ENCODE results near the gene KRIT1. TPM values are rescaled to one million over a fixed set of nuclear protein-coding genes. Genes with fewer than 3 reads are reported as not detected.

The KRIT1 gene
- total and polyA plus RNA-seq, 10 donors: 13.7 to 131 (median 58.0) TPM

GRCh38 chr7:92221766-92222165 is 23.9 kb downstream of the KRIT1 start:
- Histone ChIP-seq H3K4me3 (no peak overlapping the region), H3K9me3 (no peaks in the 10 kb centered on the region), H3K27ac (no peak overlapping the region), H3K36me3 (peaks cover 3 to 100% (median 92%) of the 10 kb centered on the region in 6 donors), H3K27me3 (replicated peaks in 1 of 7) (no peaks in the 10 kb centered on the region), H3K4me1 (no peaks in the 10 kb centered on the region)
- no peak for DNase-seq
- intact Hi-C loops (cut with DNase I; ENCODE audit: low total_unique reads): no loop called here
- 96 to 100% (median 98%) methylated on average over 3 of the region's 3 CpGs for WGBS, 5 donors
- TF ChIP-seq POLR2AphosphoS5 (IDR thresholded peaks at IDR 0.05): no peak
- no peak for TF ChIP-seq POLR2A (IDR thresholded peaks at IDR 0.05)
- TF ChIP-seq CTCF (IDR thresholded peaks at IDR 0.05 in 8 of 11, conservative IDR thresholded peaks at IDR 0.05 in 3 of 11): no peak

- H3K9me3 ChIP-seq: peaks cover 2 to 36% (median 28%) of the 10 kb centered on the region in 8 donors
- H3K27me3 ChIP-seq (replicated peaks in 1 of 7): no peaks in the 10 kb centered on the region
- no peaks in the 10 kb centered on the region for H3K4me1 ChIP-seq
- DNase-seq: no peak
- H3K36me3 ChIP-seq: peaks cover 3 to 100% (median 81%) of the 10 kb centered on the region in 6 donors
- H3K4me3 ChIP-seq: no peak overlapping the region
- H3K27ac ChIP-seq: no peak overlapping the region
- intact Hi-C loops (cut with DNase I; ENCODE audit: low total_unique reads): no loop called here
- 90 to 100% (median 97%) methylated on average over 1 of the region's 1 CpG for WGBS, 5 donors
- TF ChIP-seq CTCF (IDR thresholded peaks at IDR 0.05 in 8 of 11, conservative IDR thresholded peaks at IDR 0.05 in 3 of 11) (no peak), POLR2AphosphoS5 (IDR thresholded peaks at IDR 0.05) (no peak), POLR2A (IDR thresholded peaks at IDR 0.05) (no peak)
Observed at GRCh38 chr7:92206672-92207071, 39.0 kb downstream of the KRIT1 start.

GRCh38 chr7:92205987-92206386 is 39.7 kb downstream of the KRIT1 start:
- Histone ChIP-seq H3K4me1 (no peaks in the 10 kb centered on the region), H3K36me3 (peaks cover 3 to 100% (median 81%) of the 10 kb centered on the region in 6 donors), H3K27me3 (replicated peaks in 1 of 7) (no peaks in the 10 kb centered on the region), H3K9me3 (peaks cover 2 to 36% (median 28%) of the 10 kb centered on the region in 8 donors), H3K4me3 (no peak overlapping the region), H3K27ac (no peak overlapping the region)
- DNase-seq: no peak
- intact Hi-C loops (cut with DNase I; ENCODE audit: low total_unique reads): no loop called here
- no peak for TF ChIP-seq POLR2AphosphoS5 (IDR thresholded peaks at IDR 0.05)
- TF ChIP-seq CTCF (IDR thresholded peaks at IDR 0.05 in 8 of 11, conservative IDR thresholded peaks at IDR 0.05 in 3 of 11): no peak
- TF ChIP-seq POLR2A (IDR thresholded peaks at IDR 0.05): no peak
- WGBS, 5 donors: 93 to 100% (median 96%) methylated on average over 3 of the region's 3 CpGs

GRCh38 chr7:92200791-92201190 is 44.9 kb downstream of the KRIT1 start:
- TF ChIP-seq POLR2A (IDR thresholded peaks at IDR 0.05) (no peak), CTCF (IDR thresholded peaks at IDR 0.05 in 8 of 11, conservative IDR thresholded peaks at IDR 0.05 in 3 of 11) (no peak), POLR2AphosphoS5 (IDR thresholded peaks at IDR 0.05) (no peak)
- 80 to 98% (median 96%) methylated on average over 1 of the region's 1 CpG for WGBS, 5 donors
- Histone ChIP-seq H3K36me3 (peaks cover 0 to 98% (median 65%) of the 10 kb centered on the region in 6 donors), H3K4me3 (no peak overlapping the region), H3K27me3 (replicated peaks in 1 of 7) (no peaks in the 10 kb centered on the region), H3K9me3 (peaks cover 0 to 5% (median under 1%) of the 10 kb centered on the region in 8 donors), H3K4me1 (no peaks in the 10 kb centered on the region), H3K27ac (no peak overlapping the region)
- DNase-seq: no peak
- intact Hi-C loops (cut with DNase I; ENCODE audit: low total_unique reads): no loop called here

Measured in spleen (tissue), 11 donors.